HepG2 (cell line): ENCODE results near the gene STARD6. TPM values are rescaled to one million over a fixed set of nuclear protein-coding genes. Genes with fewer than 3 reads are reported as not detected.
A peak's percentile ranks its signal among the peaks of the same experiment; 100 is the strongest.

Experiments
- ATAC-seq: fragments of 200-7000 bp; cut with Tn5 transposase; 3 replicates; pipeline ENCODE4 v1.9.1; 2020; ENCODE audit warnings: mild to moderate bottlenecking, moderate library complexity
- BruUV-seq: library from RNA; stranded (reverse); fragments of 400-500 nt; replicated peaks from 2 replicates; lab custom pipeline; 2021; lab: Mats Ljungman, UMichigan
- CTCF ChIA-PET: fragments of 300-600 bp; formaldehyde crosslinking; extraction: SDS; loops from one replicate; lab custom pipeline; 2021; ENCODE audit warnings: low total read pairs, inconsistent platforms, low intra/inter-chr PET ratio; lab: Yijun Ruan, JAX
- POLR2A ChIA-PET: fragments of 350-600 bp; sonication (Branson Sonifier 250); formaldehyde crosslinking; loops from one replicate; lab custom pipeline; 2020; ENCODE audit warnings: antibody characterized with exemption, inconsistent platforms; lab: Yijun Ruan, JAX
- DNase-seq: peaks from one replicate; pipeline ENCODE4 v3.0.0-alpha.2; 2015; ENCODE audit warnings: low spot score
- FAIRE-seq: peaks from 3 replicates; lab custom pipeline; 2011; peaks lifted over from hg19 to GRCh38; lab: Jason Lieb, UNC
- H2AFZ ChIP-seq: one replicate; pipeline ENCODE4 v1.6.1; 2011; ENCODE audit warnings: low read length, inconsistent platforms
- H3K27ac ChIP-seq: fragments of 300-600 bp; 3 replicates; pipeline ENCODE4 v1.8.0; 2011; ENCODE audit warnings: mixed run types, mild to moderate bottlenecking, mixed read lengths, low read length, inconsistent platforms; ENCODE audit not compliant: insufficient read depth; ENCODE audit errors: extremely low read length
- H3K27me3 ChIP-seq, 2 experiments: fragments of 200-600 bp in 1 of 2; 2 replicates in 1 of 2; 3 replicates in 1 of 2; pipeline versions ENCODE4 v1.6.0 to v1.8.0; 2011; ENCODE audit warnings: low read length in 2 of 2, mild to moderate bottlenecking in 2 of 2, moderate library complexity in 2 of 2, inconsistent platforms in 1 of 2; ENCODE audit not compliant: insufficient read depth in 2 of 2, control insufficient read depth in 1 of 2
- H3K36me3 ChIP-seq, 2 experiments: fragments of 200-600 bp in 1 of 2; replicated peaks in 1 of 2; 2 replicates in 1 of 2; 3 replicates in 1 of 2; pipeline versions ENCODE4 v1.5.1 to v1.8.0; 2011; ENCODE audit warnings: low read length in 2 of 2, inconsistent platforms in 1 of 2; ENCODE audit not compliant: insufficient read depth in 2 of 2, control insufficient read depth in 1 of 2
- H3K4me1 ChIP-seq: 2 replicates; pipeline ENCODE4 v1.5.1; 2012; ENCODE audit warnings: low read length, inconsistent platforms; ENCODE audit not compliant: insufficient read depth
- H3K4me2 ChIP-seq: 2 replicates; pipeline ENCODE4 v1.6.0; 2011; ENCODE audit warnings: low read depth, low read length, inconsistent platforms
- H3K4me3 ChIP-seq, 3 experiments: fragments of 200-600 bp in 1 of 3; sonication (generic), shearing (Covaris generic) in 1 of 3; replicated peaks in 1 of 3; 2 replicates each; pipeline ENCODE4 v1.5.1; 2011 to 2016; ENCODE audit warnings: low read length in 3 of 3, inconsistent platforms in 2 of 3, low read depth in 2 of 3, mild to moderate bottlenecking in 2 of 3, control low read depth in 1 of 3, mixed read lengths in 1 of 3; ENCODE audit not compliant: insufficient read depth in 1 of 3
- H3K79me2 ChIP-seq: one replicate; pipeline ENCODE4 v1.6.1; 2011; ENCODE audit warnings: low read length, inconsistent platforms; ENCODE audit not compliant: insufficient read depth
- H3K9ac ChIP-seq: 2 replicates; pipeline ENCODE4 v1.6.0; 2011; ENCODE audit warnings: mild to moderate bottlenecking, low read depth, low read length, inconsistent platforms; ENCODE audit not compliant: insufficient read depth
- H3K9me3 ChIP-seq: 2 replicates; pipeline ENCODE4 v1.5.1; 2012; ENCODE audit warnings: mild to moderate bottlenecking, low read length
- H4K20me1 ChIP-seq: 2 replicates; pipeline ENCODE4 v1.6.0; 2011; ENCODE audit warnings: inconsistent platforms, mild to moderate bottlenecking, low read length, moderate library complexity; ENCODE audit not compliant: insufficient read depth
- ASH2L ChIP-seq: fragments of 300-600, 200-600 bp; sonication (generic); IDR thresholded peaks from 2 replicates; pipeline ENCODE4 v1.7.0; 2017; ENCODE audit warnings: low read depth, mild to moderate bottlenecking, moderate library complexity, mixed read lengths, low read length; ENCODE audit not compliant: insufficient read length
- BHLHE40 ChIP-seq: IDR thresholded peaks from 2 replicates; pipeline ENCODE4 v1.6.1; 2011; ENCODE audit warnings: low read length, improper control_type of control experiment
- ESRRA ChIP-seq: sonication (generic); formaldehyde crosslinking; IDR thresholded peaks from 2 replicates; pipeline ENCODE4 v1.5.1; 2020; ENCODE audit warnings: mild to moderate bottlenecking, low read depth, missing genetic modification reagents
- FOXA1 ChIP-seq, 2 experiments: fragments of 450-650 bp in 1 of 2; sonication (generic) in 1 of 2; formaldehyde crosslinking in 1 of 2; IDR thresholded peaks; 2 replicates each; pipeline versions ENCODE4 v1.4.0 to v1.6.1; 2016 to 2020; ENCODE audit warnings: missing genetic modification reagents in 1 of 2
- FOXM1 ChIP-seq: sonication (generic); formaldehyde crosslinking; IDR thresholded peaks from 2 replicates; pipeline ENCODE4 v1.5.0; 2020; ENCODE audit warnings: missing genetic modification reagents
- FOXO4 ChIP-seq: sonication (generic); formaldehyde crosslinking; conservative IDR thresholded peaks from 2 replicates; pipeline ENCODE4 v1.8.1; 2023; ENCODE audit warnings: missing genetic modification reagents
- GMEB1 ChIP-seq: sonication (generic); formaldehyde crosslinking; IDR thresholded peaks from 2 replicates; pipeline ENCODE4 v1.5.1; 2020; ENCODE audit warnings: missing genetic modification reagents, mild to moderate bottlenecking, borderline replicate concordance
- HIVEP1 ChIP-seq: sonication (generic); formaldehyde crosslinking; IDR thresholded peaks from 2 replicates; pipeline ENCODE4 v1.4.0; 2020; ENCODE audit warnings: mild to moderate bottlenecking, missing genetic modification reagents
- JARID2 ChIP-seq: sonication (generic); formaldehyde crosslinking; IDR thresholded peaks from 2 replicates; pipeline ENCODE4 v1.8.1; 2023; ENCODE audit warnings: missing genetic modification reagents, inconsistent platforms; ENCODE audit not compliant: insufficient replicate concordance
- KLF6 ChIP-seq: IDR thresholded peaks from 2 replicates; pipeline ENCODE4 v1.8.0; 2016; ENCODE audit warnings: missing biosample characterization, missing genetic modification reagents
- KMT2A ChIP-seq: sonication (generic); formaldehyde crosslinking; IDR thresholded peaks from 2 replicates; pipeline ENCODE4 v1.4.0; 2020; ENCODE audit warnings: missing genetic modification reagents
- SIN3A ChIP-seq: IDR thresholded peaks from 2 replicates; pipeline ENCODE4 v1.6.1; 2011; ENCODE audit warnings: low read depth, mild to moderate bottlenecking, control low read depth, low read length, borderline replicate concordance
- ZFP1 ChIP-seq: IDR thresholded peaks from 2 replicates; pipeline ENCODE4 v1.6.1; 2016
- ZMYM3 ChIP-seq: sonication (generic); formaldehyde crosslinking; IDR thresholded peaks from 2 replicates; pipeline ENCODE4 v1.5.1; 2020; ENCODE audit warnings: mild to moderate bottlenecking, missing genetic modification reagents
- ZMYM4 ChIP-seq: sonication (generic); formaldehyde crosslinking; IDR thresholded peaks from 2 replicates; pipeline ENCODE4 v1.8.1; 2023; ENCODE audit warnings: mild to moderate bottlenecking, missing genetic modification reagents
- ZNF205 ChIP-seq: IDR thresholded peaks from 2 replicates; pipeline ENCODE4 v1.6.1; 2018; ENCODE audit warnings: missing biosample characterization, missing genetic modification reagents
- ZNF414 ChIP-seq: sonication (generic); formaldehyde crosslinking; IDR thresholded peaks from 2 replicates; pipeline ENCODE4 v1.5.0; 2020; ENCODE audit warnings: missing genetic modification reagents
- ZNF530 ChIP-seq: sonication (generic); formaldehyde crosslinking; IDR thresholded peaks from 2 replicates; pipeline ENCODE4 v1.5.0; 2020; ENCODE audit warnings: low read depth, mild to moderate bottlenecking, missing genetic modification reagents
- WGBS: methylation state at CpG from one replicate; pipeline ENCODE4 v1.1.6; 2017; ENCODE audit warnings: low lambda C conversion rate; 5-methylcytosine and 5-hydroxymethylcytosine counted together
- in situ Hi-C: cut with HindIII; loops from 2 replicates; pipeline ENCODE4 v1.10.0; 2017; ENCODE audit warnings: low pct_unique_long_range_greater_than_20kb; ENCODE audit not compliant: extremely low pct_ligation_motif_present
- intact Hi-C: fragments of 100-400 bp; cut with micrococcal nuclease; formaldehyde crosslinking; loops from one replicate; pipeline ENCODE4 v1.10.0; 2022; ENCODE audit not compliant: unreplicated experiment
- polyA plus RNA-seq, 8 experiments: library from polyadenylated mRNA; depleted of rRNA in 3 of 8; stranded (reverse) in 7 of 8; unstranded in 1 of 8; fragments of >200 nt; fragmentation: Illumina TruSeq in 4 of 8; extraction: Trizol in 4 of 8; gene quantifications; 2 replicates each; pipeline versions ENCODE4 v1.2.1 to v1.2.3, GENCODE V29; 2011 to 2016; ENCODE audit warnings: low read depth in 4 of 8, missing spikeins in 1 of 8, mixed read lengths in 1 of 8; ENCODE audit not compliant: insufficient read depth in 1 of 8
- total RNA-seq, 5 experiments: library from RNA; depleted of rRNA; stranded (reverse); fragments of >200 nt; fragmentation: Illumina TruSeq; extraction: Trizol; gene quantifications; 2 replicates each; pipeline ENCODE4 v1.2.3, GENCODE V29; 2016; ENCODE audit warnings: low read depth in 1 of 5

The STARD6 gene
- total and polyA plus RNA-seq, 2 of the 13 experiments (the other 11 are each of a cell fraction or from before 2014, with no cell fraction given), result not detected

- Histone ChIP-seq H3K27me3 (no peaks in the 10 kb centered on the region; a peak in 2 of 5 replicates), H3K36me3 (no peaks in the 10 kb centered on the region), H2AFZ (peak overlapping the region; percentile 92), H3K9ac (peak overlapping the region; percentile 68), H3K4me1 (peaks cover 28% of the 10 kb centered on the region), H3K79me2 (no peaks in the 10 kb centered on the region), H3K4me2 (peak overlapping the region; percentile 93), H3K9me3 (no peaks in the 10 kb centered on the region), H4K20me1 (no peaks in the 10 kb centered on the region), H3K27ac (peak overlapping the region; percentile 70), H3K4me3 (peak overlapping the region; percentile 92 to 99 (median 97))
- POLR2A ChIA-PET, result no interaction called here
- no TSS peak for BruUV-seq
- DNase-seq (no peak), FAIRE-seq (no peak), ATAC-seq (peak; percentile 74)
- under 1% methylated on average over 17 of the region's 21 CpGs for WGBS
- CTCF ChIA-PET, result no interaction called here
- TF ChIP-seq ASH2L (peak; percentile 2), ZFP1 (CRISPR knock-in tag) (no peak), KMT2A (CRISPR knock-in tag) (0 out of 2 replicates have a peak, but pooled peaks have one; percentile 12), ZNF205 (CRISPR knock-in tag) (no peak), FOXO4 (CRISPR knock-in tag) (0 out of 2 replicates have a peak, but pooled peaks have one; percentile 72), BHLHE40 (no peak), FOXM1 (CRISPR knock-in tag) (no peak), FOXA1 (IDR thresholded peaks at IDR 0.05) (no peak), FOXA1 (CRISPR knock-in tag; IDR thresholded peaks at IDR 0.05) (0 out of 2 replicates have a peak, but pooled peaks have one; percentile 15), ZNF414 (0 out of 2 replicates have a peak, but pooled peaks have one; percentile 14), JARID2 (CRISPR knock-in tag) (no peak), ZMYM4 (CRISPR knock-in tag) (0 out of 2 replicates have a peak, but pooled peaks have one; percentile 19), ZMYM3 (CRISPR knock-in tag) (0 out of 2 replicates have a peak, but pooled peaks have one; percentile 5), SIN3A (peak; percentile 49; the same call in 1 of the 2 replicates), ESRRA (CRISPR knock-in tag) (no peak), KLF6 (CRISPR knock-in tag) (no peak), GMEB1 (no peak), ZNF530 (CRISPR knock-in tag) (no peak), HIVEP1 (CRISPR knock-in tag) (no peak)
- in situ Hi-C loops (no loop called here), intact Hi-C loops (no loop called here)
These were observed 910 bp upstream of the STARD6 start for GRCh38 chr18:54358495-54359040.
